ENCODE data around the gene UBA1.

GRCh38 chrX:47189906-47190305 is 3.7 kb upstream of the UBA1 start:
- TF ChIP-seq, protein P1, sequence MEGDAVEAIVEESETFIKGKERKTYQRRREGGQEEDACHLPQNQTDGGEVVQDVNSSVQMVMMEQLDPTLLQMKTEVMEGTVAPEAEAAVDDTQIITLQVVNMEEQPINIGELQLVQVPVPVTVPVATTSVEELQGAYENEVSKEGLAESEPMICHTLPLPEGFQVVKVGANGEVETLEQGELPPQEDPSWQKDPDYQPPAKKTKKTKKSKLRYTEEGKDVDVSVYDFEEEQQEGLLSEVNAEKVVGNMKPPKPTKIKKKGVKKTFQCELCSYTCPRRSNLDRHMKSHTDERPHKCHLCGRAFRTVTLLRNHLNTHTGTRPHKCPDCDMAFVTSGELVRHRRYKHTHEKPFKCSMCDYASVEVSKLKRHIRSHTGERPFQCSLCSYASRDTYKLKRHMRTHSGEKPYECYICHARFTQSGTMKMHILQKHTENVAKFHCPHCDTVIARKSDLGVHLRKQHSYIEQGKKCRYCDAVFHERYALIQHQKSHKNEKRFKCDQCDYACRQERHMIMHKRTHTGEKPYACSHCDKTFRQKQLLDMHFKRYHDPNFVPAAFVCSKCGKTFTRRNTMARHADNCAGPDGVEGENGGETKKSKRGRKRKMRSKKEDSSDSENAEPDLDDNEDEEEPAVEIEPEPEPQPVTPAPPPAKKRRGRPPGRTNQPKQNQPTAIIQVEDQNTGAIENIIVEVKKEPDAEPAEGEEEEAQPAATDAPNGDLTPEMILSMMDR (IDR thresholded peaks at IDR 0.05), result no peak
- TF ChIP-seq POLR2A (IDR thresholded peaks at IDR 0.05), result no peak
- no peak for TF ChIP-seq EP300 (IDR thresholded peaks at IDR 0.05)
